Measurements from ENCODE around the gene SAG.

SAG gene

DNA sequence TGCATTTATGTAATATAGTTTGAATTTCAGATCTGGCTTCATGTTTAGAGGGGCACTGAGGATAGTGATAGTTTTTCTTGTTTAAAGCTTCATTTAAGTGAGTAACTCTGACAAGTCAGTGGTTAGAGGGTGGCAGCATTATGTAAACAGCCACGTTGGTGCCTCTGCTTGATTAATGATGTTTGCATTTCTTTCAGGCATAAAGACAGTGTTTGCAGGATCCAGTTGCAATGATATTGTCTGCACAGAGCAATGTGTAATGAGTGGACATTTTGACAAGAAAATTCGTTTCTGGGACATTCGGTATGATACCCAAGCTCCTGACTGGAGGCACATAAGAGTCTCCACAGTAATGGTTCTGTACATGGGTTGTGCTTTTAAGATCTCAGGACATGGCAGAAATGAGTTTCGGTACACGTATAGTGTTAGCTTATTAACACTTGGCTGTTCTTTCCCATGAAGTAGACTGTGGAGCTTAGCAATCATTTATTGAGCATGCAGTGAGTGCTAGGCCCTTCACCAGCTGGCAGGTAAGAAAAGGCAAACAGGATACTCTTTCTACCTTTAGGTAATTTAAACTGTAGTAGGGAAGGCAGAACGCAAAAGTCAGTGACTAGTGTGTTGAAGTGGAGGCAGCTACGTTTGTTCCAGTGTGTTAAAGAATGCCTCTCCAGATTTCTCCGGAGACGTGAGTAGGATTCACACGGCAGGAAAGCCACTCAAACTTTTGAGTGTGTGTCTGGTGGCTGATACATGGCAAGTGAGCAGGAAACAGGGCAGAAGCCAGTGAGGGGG is 17.4 kb upstream of the SAG start:
- no peak for DNase-seq

DNA sequence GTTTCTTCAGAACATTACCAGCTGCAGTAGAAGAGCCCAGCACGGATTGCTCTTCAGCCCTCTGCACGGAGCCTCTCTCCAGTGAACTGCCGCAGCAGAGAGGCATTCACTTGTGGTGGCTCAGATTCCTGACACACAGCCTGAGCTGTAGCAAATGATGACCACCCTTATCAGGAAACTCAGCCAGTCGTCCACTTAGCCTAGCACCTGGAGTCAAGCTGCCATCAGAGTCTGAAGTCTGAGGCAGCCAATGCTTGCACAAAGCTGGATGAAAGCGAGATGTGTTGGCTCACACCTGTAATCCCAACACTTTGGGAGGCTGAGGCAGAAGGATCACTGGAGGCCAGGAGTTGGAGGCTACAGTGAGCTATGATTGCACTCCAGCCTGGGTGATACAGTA is 11.7 kb upstream of the SAG start:
- no peak for DNase-seq

DNA sequence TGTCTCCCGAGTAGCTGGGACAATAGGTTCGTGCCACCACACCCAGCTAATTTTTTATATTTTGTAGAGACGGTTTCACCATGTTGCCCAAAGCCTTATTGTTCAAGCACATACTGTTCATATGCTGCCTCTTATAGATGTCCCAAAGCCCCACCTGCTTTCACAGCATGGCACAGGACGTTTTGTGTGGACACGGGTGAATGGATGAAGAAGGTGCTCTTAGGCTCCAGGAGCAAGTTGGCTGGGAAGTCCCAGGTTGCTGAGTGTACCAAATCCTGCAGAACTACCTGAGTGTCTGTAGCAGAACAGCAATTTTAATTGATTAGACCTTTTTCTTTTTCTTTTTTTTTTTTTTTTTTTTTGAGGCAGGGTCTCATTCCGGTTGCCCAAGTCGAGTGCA is 10.5 kb upstream of the SAG start:
- no peak for DNase-seq

DNA sequence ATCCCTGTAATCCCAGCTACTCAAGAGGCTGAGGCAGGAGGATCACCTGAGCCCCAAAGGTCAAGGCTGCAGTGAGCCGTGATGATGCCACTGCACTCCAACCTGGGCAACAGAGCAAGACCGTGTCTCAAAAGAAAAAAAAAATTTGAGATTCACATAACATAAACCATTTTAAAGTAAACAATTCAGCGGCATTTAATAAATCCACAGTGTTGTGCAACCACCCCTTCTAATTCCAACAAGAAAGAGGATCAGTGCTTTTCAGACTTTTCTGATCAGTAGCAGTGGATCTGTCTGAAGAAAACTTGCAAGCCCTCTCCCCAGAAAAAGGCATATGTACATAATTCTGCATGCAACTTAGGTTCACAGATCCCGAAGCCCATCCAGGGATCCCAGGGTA is 7.2 kb upstream of the SAG start:
- no peak for DNase-seq

DNA sequence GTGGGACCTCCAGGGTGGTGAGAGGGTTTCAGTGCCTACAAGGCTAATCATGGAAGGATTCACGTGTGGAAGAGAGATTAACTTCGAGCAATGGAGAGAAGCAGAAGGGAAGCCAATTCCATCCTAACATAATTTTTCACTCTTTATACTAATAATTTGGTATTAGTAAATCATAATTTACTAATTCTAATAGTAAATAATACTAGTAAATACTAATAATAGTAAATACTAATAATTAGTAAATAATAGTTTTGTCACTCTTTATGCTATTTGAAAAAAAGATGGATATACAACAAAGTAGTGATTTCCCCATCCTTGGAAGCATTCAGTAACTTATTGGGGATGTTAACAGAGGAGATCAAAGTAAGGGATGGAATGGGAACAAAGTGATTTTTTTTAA is 6.4 kb upstream of the SAG start:
- DNase-seq: no peak

DNA sequence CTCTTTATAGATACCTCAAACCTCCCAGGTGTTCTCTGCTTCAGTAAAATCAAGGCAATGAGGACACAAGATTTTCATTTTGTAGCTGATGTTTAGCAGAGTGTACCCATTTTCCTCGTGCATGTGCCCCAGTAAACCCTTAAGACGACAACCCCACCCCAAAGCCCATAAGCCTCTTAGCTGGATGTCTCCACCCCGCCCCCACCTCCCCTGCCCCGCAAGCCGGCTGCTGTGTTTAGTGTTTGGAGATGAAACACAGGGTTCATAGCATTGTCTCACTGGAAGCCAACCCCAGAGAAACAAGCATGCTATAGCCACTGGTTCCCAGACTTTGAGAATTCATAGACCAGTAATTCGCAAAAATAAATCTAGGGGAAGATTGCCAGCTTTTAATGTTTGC is 5.8 kb upstream of the SAG start:
- no peak for DNase-seq

DNA sequence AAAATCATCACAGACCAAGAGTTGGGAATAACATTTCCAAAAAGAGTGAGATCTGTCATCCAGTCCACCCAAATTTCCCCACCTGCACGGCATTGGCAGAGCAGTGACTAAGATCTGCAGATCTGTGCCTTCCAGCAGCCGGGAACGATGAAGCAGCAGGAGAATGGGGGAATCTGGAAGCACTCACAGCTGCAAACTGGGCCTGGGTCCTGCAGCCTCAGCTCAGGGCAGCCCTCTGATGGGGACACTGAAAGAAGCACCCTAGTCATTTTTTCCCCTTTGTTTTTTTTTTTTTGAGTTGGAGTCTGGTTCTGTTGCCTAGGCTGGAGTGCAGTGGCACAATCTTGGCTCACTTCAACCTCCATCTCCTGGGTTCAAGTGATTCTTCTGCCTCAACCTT is 4.4 kb upstream of the SAG start:
- no peak for DNase-seq

DNA sequence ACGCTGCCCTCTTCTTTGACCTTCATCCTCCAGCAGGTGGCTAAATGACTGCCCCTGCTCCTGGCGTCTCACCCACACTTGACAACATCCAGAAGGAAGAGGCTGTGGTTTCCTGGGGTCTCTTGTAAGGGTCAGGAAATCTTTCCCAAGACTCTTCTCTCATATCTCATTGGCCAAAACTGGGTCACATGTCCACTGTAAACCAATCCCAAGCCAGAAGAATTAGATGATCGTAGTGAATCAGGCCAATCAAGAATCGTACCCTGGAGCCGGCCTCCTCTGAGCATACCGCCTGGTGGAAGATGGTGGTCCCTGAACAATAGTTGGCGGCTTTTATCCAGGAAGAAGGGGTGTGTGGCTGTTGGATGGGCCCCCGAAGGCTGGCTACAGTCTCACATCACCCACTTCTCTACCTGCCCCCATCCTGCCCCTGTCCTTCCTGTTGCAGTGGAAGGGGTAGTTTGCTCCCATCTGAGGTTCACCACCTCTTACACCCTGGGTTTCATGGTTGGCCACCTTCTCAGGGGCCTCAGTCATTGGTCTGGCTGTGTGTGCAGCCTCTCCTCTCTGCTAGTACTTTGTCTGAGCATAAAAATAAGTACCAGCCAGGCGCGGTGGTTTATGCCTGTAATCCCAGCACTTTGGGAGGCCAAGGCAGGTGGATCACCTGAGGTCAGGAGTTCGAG is 3.8 kb downstream of the SAG start:
- no peak for DNase-seq

DNA sequence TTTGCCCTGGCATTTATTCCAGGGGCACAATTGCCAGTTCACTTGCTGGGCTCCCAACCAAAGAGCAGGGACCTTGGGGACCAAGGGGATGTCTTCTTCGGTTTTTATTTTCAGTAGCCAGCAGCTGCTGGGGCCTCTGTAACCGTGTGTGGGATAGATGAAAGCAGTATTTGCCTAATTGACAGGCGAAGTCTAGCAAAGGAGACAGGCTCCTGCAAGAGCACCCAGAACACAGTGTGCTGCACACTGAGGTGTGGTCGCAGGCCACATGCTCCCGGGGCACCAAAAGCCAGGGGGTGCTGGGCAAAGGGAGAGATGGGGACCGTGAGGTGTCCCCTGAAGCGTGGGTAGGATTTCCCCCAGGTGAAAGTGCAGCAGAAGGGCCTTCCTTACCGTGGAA is 5.3 kb downstream of the SAG start:
- DNase-seq: peak; percentile 40 to 47

DNA sequence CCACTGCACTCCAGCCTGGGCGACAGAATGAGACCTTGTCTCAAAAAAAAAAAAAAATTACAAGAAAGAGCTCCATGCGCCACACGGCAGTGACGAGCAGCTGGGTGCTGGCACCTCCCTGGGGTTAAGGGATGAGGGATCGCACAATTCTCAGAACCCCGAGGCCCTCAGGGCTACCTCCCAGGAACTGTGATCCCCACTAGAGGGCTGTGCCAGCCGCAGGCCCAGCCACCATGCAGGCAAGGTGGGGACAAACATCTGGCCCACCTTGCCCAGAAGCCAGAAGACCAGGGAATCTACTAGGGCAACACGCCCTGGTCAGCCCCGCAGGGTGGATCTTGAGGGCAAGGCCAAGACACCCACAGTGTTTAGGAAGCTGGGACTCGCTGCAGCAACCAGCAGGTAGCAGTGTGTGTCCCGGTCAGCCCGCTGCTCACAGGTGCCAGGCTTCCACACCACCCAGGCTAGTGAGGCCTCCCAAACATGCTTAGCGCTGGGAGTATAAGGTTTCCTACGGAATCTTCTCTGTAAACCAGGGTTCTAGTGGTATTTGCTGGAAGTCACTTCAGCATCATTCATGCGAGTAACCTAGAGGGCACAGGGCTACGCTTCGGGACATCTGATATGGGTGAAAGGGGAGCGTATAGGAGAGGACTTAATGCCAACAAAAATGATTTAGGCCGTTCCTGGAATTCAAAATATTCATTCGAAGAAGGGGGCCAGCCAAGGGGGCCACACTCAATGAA is 6.7 kb downstream of the SAG start:
- DNase-seq: no peak

DNA sequence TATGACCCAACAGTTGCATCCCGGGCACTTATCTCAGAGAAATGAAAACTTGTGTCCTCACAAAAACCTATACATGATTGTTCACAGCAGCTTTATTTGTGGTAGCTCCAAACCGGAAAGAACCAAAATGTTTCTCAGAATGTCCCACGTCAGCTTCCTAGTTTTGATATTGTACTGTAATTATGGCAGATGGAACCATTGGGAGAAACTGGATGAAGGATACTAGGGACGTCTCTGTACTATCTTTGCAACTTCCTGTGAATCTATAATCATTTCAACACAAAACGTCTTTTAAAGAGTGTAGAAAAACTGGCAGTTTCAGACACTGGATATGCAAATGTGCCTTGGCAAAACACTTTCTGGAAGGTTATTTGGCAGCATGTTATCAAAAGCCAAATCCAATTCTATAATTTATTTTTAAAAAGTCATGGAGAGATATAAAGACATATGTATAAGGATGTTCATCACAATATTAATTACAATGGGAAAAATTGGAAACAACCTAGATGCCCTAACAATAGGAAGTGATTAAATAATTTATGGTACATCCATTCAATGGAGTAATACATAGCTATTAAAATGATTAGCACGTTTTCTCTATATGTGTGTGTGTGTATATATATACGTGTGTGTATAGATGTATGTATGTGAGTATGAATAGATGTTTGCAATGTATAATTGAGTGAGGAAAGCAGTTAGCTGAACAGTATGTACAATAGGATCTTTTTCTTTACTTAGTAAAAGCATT is 9.8 kb downstream of the SAG start:
- no peak for DNase-seq

DNA sequence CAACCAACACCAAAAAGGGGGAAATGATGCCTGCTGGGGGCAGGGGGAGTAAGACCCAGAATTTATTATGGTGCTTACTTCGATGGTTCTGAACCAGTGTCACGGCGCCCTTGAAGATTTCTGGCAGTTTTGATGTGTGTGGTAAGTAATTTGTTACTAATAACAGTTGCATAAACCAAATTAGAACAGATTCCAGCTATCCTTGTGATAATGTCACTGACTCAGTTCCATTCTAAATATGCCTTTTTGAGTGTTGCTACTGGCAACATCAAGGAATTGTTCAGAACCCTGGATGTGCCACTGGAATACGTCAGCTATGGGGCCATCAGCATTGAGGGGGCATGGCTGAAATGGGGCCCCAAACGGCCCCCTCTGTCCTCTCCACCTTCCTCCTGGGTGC is 11.6 kb downstream of the SAG start:
- DNase-seq: no peak

DNA sequence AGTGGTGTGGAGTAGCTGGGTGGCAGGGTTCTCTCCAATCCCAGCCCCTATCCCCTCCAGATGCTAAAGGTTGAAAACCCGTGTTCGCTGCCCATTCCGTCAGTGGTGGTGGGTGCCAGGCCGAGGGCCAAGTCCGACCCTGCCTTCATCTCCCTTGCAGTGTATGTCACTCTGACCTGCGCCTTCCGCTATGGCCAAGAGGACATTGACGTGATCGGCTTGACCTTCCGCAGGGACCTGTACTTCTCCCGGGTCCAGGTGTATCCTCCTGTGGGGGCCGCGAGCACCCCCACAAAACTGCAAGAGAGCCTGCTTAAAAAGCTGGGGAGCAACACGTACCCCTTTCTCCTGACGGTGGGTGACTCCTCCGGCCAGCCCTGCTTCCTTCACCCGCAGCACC is 12.9 kb downstream of the SAG start:
- DNase-seq: no peak

DNA sequence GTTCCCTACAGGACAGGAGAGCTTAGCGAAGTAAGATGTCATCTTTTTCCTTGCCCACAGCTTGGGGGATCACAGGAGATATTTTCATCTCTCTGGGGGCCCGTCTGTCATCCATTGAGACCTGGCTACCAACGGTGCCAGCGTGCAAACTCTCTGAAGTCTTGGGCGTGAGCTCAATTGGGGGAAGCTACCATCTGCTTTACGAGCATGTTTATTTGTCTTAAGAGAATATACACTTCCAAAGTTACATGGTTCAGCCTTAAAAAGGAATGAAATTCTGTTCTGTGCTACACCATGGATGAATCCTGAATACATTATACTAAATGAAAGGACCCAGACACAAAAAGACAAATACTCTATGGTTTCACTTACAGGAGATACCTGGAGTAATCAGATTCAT is 13.6 kb downstream of the SAG start:
- no peak for DNase-seq

DNA sequence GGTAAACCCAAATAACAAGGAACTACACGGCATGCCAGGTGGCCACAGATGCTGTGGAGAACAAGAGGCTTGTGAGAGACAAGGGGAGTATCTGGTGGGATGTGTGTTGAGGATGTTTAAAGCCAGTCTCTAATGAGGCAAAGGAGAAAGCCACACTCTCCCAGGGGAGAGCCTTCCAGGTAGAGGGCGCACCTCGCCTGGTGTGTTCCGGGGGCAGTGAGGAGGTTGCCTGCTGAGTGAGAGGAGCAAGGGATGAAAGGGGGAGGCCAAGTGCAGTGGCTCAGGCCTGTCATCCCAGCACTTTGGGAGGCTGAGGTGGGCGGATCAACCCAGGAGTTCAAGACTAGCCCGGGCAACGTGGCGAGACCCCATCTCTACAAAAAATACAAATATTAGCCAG is 16.2 kb downstream of the SAG start:
- no peak for DNase-seq

DNA sequence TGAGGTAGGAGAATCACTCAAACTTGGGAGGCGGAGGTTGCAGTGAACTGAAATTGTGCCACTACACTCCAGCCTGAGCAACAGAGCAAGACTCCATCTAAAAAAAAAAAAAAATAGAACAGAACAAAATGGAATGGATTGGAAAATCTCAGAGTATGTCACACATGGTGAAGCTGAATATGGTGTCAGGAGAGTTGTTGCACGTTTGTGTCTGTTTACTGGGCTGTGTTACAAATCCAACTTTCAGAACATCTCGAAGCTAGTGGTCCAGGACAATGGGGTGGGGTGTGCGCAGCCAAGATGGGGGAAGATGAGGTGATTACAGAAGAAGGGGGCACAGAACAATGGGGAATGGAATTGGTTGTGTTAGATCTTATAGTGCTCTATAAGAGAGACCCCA is 17.6 kb downstream of the SAG start:
- no peak for DNase-seq

DNA sequence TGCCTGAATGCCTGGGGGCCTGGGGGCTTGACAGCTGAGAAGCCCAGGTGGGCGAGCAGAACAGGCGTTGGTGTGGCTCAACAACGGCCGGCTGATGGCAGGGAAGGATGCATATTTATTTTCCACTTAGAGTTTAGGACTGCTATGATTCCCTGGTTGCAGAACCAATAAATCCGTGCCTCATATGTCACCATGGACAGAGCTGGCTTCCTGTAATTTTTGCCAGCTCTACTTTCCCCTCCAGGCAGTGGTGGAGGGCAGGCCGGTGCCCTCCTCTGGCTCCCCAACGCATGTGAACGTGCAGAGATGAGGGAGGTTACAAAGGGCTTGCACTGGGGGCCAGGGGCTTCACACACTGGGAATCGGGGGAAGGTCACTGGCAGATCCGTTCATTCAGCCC is 18.2 kb downstream of the SAG start:
- DNase-seq: no peak

DNA sequence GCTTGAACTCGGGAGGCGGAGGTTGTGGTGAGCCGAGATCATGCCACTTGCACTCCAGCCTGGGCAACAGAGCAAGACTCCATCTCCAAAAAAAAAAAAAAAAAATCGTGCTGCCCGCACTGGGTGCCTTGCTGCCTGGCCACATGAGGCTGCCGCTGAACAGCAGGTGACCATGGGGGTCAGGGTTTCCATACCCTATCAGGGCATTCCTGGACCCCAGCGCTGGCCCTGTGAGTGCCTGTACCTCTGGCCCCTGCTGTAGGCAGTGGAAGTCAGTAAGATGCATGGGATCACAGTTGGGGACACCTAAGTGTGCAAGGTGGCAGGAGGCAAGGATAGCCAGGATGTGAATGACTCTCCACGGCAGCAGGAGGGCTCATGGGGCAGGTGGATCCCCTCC is 18.9 kb downstream of the SAG start:
- no peak for DNase-seq

DNA sequence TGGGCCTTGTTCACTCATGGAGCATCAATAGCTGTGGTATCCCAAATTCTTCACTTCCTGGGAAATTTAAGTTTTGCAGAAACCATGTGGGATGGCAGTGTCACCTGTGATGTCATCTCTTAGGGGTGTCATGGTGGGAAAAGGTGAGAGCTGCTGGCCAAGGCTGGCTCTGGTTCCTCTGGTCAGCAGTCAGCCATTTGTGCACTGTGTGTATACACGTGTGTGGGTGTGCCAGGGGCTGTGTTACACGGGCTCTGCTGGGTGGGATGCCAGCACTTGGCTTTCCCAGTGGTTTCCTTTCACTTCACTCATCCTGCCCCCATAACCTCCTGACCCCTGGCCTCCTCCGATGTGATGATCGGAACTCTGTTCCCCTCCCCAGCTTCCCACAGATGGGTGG is 21.3 kb downstream of the SAG start:
- DNase-seq: no peak

DNA sequence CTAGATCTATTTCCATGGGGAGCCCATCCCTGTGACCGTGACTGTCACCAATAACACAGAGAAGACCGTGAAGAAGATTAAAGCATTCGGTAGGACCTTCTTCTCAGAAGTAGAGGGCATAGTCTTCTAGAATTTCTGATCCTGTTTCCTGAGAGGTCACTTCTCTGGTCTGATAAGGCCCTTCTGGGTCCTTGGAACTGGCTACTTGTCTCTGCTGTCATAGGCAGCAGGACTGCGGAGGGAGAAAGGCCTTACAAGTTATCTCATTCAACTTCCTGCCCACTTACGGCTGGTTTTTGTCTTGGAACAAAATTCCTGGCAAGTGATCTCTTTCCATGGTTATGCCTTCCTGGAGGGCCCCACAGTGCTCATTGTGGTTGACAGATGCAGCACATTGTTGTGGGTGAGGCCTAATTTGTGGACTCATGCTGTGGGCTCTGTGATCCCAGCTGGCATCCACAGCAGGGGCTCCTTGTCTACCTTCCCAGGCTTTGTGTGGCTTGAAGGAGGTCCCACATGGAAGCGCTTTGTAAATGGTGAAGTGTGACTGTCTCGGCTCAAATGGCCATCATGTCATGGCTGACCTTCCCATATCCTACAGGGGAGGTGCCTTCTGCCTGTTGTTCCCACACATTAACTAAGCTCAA is 22.0 kb downstream of the SAG start:
- no peak for DNase-seq

DNA sequence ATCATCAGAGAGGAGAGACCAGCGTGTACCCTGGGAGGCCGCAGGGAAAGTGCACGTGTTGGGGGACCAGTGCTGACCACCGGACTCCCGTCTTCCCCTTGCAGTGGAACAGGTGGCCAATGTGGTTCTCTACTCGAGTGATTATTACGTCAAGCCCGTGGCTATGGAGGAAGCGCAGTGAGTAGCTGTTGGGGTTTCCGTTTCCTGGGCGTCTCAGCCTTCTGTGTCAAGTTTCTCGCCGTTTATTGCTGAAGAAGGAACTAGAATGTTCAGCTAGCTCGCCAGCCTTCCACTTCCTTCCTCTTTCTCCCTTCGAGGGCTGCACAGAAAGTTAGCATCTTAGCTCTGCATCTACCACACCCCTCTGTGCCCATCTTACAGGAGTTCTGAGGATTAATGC is 23.9 kb downstream of the SAG start:
- no peak for DNase-seq

DNA sequence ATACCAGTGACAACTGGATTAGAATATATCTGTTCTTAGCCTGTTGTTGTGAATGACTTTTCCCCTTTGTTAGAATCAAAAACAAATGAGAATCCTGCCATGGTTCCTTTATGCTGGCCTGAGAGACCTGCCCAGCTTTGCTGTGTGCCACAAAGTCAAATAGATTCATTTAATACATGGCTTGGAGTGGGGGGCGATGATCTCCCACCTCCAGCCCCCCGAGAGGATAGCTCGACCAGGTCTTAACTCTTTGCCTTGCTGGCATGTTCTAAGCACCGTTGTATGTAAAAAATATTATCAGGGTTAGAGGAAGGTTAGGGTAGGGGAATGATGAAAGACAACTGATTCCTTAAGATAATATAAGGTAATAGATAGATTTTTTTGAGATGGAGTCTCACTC is 24.5 kb downstream of the SAG start:
- DNase-seq: no peak

DNA sequence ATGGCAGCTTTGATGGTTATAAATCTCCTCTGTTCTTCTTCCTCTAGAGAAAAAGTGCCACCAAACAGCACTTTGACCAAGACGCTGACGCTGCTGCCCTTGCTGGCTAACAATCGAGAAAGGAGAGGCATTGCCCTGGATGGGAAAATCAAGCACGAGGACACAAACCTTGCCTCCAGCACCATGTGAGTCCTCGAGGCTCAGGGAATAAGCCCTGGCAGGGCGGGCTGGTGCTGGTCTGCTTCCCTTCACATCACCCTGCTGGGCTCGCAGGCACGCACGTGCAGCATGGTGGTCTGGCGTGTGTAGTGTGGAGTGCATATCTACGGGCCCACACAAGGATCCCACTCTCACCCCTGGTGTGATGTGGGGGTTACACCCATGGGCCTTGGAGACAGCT is 27.3 kb downstream of the SAG start:
- DNase-seq: no peak

Measured in NCI-H526 (cell line).